Activated naive CD8-positive, alpha-beta T cell treated with anti-CD3 and anti-CD28 coated beads for 36 hours (primary cell): Measurements from ENCODE around the gene NFAT5. TPM values are rescaled to one million over a fixed set of nuclear protein-coding genes. Genes with fewer than 3 reads are reported as not detected.
"Not testable (repeated sequence)": the region's sequence is repeated elsewhere in the genome, so short reads cannot be mapped to it uniquely, and the experiment has no call there.

Experiments
- DNase-seq: peaks from one replicate; pipeline ENCODE4 v3.0.0; 2021
- H3K27ac Mint-ChIP-seq: one replicate; pipeline ENCODE4 v1.8.0; 2022; ENCODE audit warnings: mild to moderate bottlenecking, moderate library complexity, mixed read lengths
- H3K27me3 Mint-ChIP-seq: one replicate; pipeline ENCODE4 v1.8.0; 2022; ENCODE audit warnings: mild to moderate bottlenecking, mixed read lengths
- H3K36me3 Mint-ChIP-seq: one replicate; pipeline ENCODE4 v1.8.0; 2021; ENCODE audit warnings: mild to moderate bottlenecking, mixed read lengths
- H3K4me1 Mint-ChIP-seq: one replicate; pipeline ENCODE4 v1.8.0; 2021; ENCODE audit warnings: mixed read lengths
- H3K4me3 Mint-ChIP-seq: one replicate; pipeline ENCODE4 v1.8.0; 2022; ENCODE audit warnings: mild to moderate bottlenecking, moderate library complexity, mixed read lengths
- H3K9me3 Mint-ChIP-seq: one replicate; pipeline ENCODE4 v1.8.0; 2022; ENCODE audit warnings: mixed read lengths
- total RNA-seq, 2 experiments: library from RNA; stranded (reverse); gene quantifications; one replicate each; pipeline ENCODE4 v1.2.3, GENCODE V29; 2021

Gene NFAT5
- total RNA-seq, 2 experiments from 2014 or later = 26.1 to 26.3 TPM

GRCh38 chr16:69712914-69713581, 147.3 kb downstream of the NFAT5 start:
- no peaks in the 10 kb centered on the region for H3K36me3 Mint-ChIP-seq

GRCh38 chr16:69717066-69717465, 151.3 kb downstream of the NFAT5 start:
- no peaks in the 10 kb centered on the region for H3K9me3 Mint-ChIP-seq
- no peaks in the 10 kb centered on the region for H3K27me3 Mint-ChIP-seq
- H3K36me3 Mint-ChIP-seq = no peaks in the 10 kb centered on the region
- no peak overlapping the region for H3K27ac Mint-ChIP-seq
- H3K4me1 Mint-ChIP-seq = no peaks in the 10 kb centered on the region
- no peak for DNase-seq
- no peak overlapping the region for H3K4me3 Mint-ChIP-seq

More at GRCh38 chr16:69712914-69713581, 147.3 kb downstream of the NFAT5 start:
- Mint-ChIP-seq H3K4me1 (peaks cover 5% of the 10 kb centered on the region), H3K27me3 (no peaks in the 10 kb centered on the region), H3K4me3 (no peak overlapping the region), H3K27ac (no peak overlapping the region), H3K9me3 (no peaks in the 10 kb centered on the region)
- no peak for DNase-seq

- H3K36me3 Mint-ChIP-seq = no peaks in the 10 kb centered on the region
- H3K4me3 Mint-ChIP-seq = no peak overlapping the region
- H3K27ac Mint-ChIP-seq = no peak overlapping the region
- peaks cover 3% of the 10 kb centered on the region for H3K4me1 Mint-ChIP-seq
- no peak for DNase-seq
- no peaks in the 10 kb centered on the region for H3K9me3 Mint-ChIP-seq
- no peaks in the 10 kb centered on the region for H3K27me3 Mint-ChIP-seq
Measured at GRCh38 chr16:69718111-69718764, 152.5 kb downstream of the NFAT5 start.

- Mint-ChIP-seq H3K36me3 (no peaks in the 10 kb centered on the region), H3K27me3 (no peaks in the 10 kb centered on the region), H3K27ac (no peak overlapping the region), H3K4me1 (peaks cover 6% of the 10 kb centered on the region), H3K9me3 (no peaks in the 10 kb centered on the region), H3K4me3 (no peak overlapping the region)
- DNase-seq = no peak
Measured at GRCh38 chr16:69720822-69721430, 155.2 kb downstream of the NFAT5 start.

GRCh38 chr16:69721441-69721957, 155.7 kb downstream of the NFAT5 start:
- H3K4me3 Mint-ChIP-seq = no peak overlapping the region
- no peaks in the 10 kb centered on the region for H3K27me3 Mint-ChIP-seq
- H3K9me3 Mint-ChIP-seq = no peaks in the 10 kb centered on the region
- no peak for DNase-seq
- H3K4me1 Mint-ChIP-seq = peaks cover 11% of the 10 kb centered on the region
- no peak overlapping the region for H3K27ac Mint-ChIP-seq
- H3K36me3 Mint-ChIP-seq = no peaks in the 10 kb centered on the region

GRCh38 chr16:69724414-69724873, 158.7 kb downstream of the NFAT5 start:
- DNase-seq = no peak
- Mint-ChIP-seq H3K4me3 (no peak overlapping the region), H3K27me3 (no peaks in the 10 kb centered on the region), H3K27ac (no peak overlapping the region), H3K4me1 (peaks cover 25% of the 10 kb centered on the region), H3K36me3 (peaks cover 3% of the 10 kb centered on the region), H3K9me3 (no peaks in the 10 kb centered on the region)

GRCh38 chr16:69724981-69725479, 159.3 kb downstream of the NFAT5 start:
- Mint-ChIP-seq H3K4me1 (peaks cover 25% of the 10 kb centered on the region), H3K4me3 (no peak overlapping the region), H3K9me3 (no peaks in the 10 kb centered on the region), H3K27ac (no peak overlapping the region), H3K27me3 (no peaks in the 10 kb centered on the region), H3K36me3 (peaks cover 3% of the 10 kb centered on the region)
- no peak for DNase-seq

GRCh38 chr16:69725480-69726312, 159.9 kb downstream of the NFAT5 start:
- Mint-ChIP-seq H3K9me3 (no peaks in the 10 kb centered on the region), H3K27ac (peak overlapping the region; percentile 95), H3K36me3 (peaks cover 3% of the 10 kb centered on the region), H3K4me3 (peak overlapping the region; percentile 92), H3K4me1 (peaks cover 25% of the 10 kb centered on the region), H3K27me3 (no peaks in the 10 kb centered on the region)
- DNase-seq = no peak

GRCh38 chr16:69726313-69727060, 160.7 kb downstream of the NFAT5 start, which contains the start of gene NQO1:
Gene NQO1, minus strand, starts transcription at chr16:69726560. Its CDS starts 121 bp downstream, at chr16:69726439.
- Mint-ChIP-seq H3K4me3 (peak within 1 kb of the TSS; percentile 92), H3K27me3 (no peaks in the 10 kb centered on the region), H3K36me3 (peaks cover 3% of the 10 kb centered on the region), H3K27ac (peak within 1 kb of the TSS; percentile 95), H3K9me3 (no peaks in the 10 kb centered on the region), H3K4me1 (peaks cover 25% of the 10 kb centered on the region)
- DNase-seq = peak; percentile 94

GRCh38 chr16:69727916-69728270, 162.1 kb downstream of the NFAT5 start:
- DNase-seq = no peak
- Mint-ChIP-seq H3K4me3 (no peak overlapping the region), H3K9me3 (no peaks in the 10 kb centered on the region), H3K27ac (no peak overlapping the region), H3K4me1 (peaks cover 25% of the 10 kb centered on the region), H3K36me3 (peaks cover 3% of the 10 kb centered on the region), H3K27me3 (no peaks in the 10 kb centered on the region)

- H3K36me3 Mint-ChIP-seq, DNase-seq, H3K27ac Mint-ChIP-seq, H3K27me3 Mint-ChIP-seq, H3K9me3 Mint-ChIP-seq, H3K4me3 Mint-ChIP-seq: not testable (repeated sequence)
- H3K4me1 Mint-ChIP-seq = peaks cover 21% of the 10 kb centered on the region
Measured at GRCh38 chr16:69729030-69729429, 163.3 kb downstream of the NFAT5 start.

GRCh38 chr16:69731280-69731679, 165.5 kb downstream of the NFAT5 start:
- not testable (repeated sequence) for H3K27me3 Mint-ChIP-seq, DNase-seq, H3K36me3 Mint-ChIP-seq, H3K4me3 Mint-ChIP-seq, H3K9me3 Mint-ChIP-seq, H3K27ac Mint-ChIP-seq
- peaks cover 16% of the 10 kb centered on the region for H3K4me1 Mint-ChIP-seq

- no peak overlapping the region for H3K4me3 Mint-ChIP-seq
- H3K9me3 Mint-ChIP-seq = no peaks in the 10 kb centered on the region
- no peaks in the 10 kb centered on the region for H3K27me3 Mint-ChIP-seq
- peaks cover 8% of the 10 kb centered on the region for H3K4me1 Mint-ChIP-seq
- no peak for DNase-seq
- no peaks in the 10 kb centered on the region for H3K36me3 Mint-ChIP-seq
- no peak overlapping the region for H3K27ac Mint-ChIP-seq
Measured at GRCh38 chr16:69732101-69732500, 166.3 kb downstream of the NFAT5 start.

- peaks cover 44% of the 10 kb centered on the region for H3K36me3 Mint-ChIP-seq
Measured at GRCh38 chr16:69741519-69741918, 175.8 kb downstream of the NFAT5 start.

More at GRCh38 chr16:69741519-69741918, 175.8 kb downstream of the NFAT5 start:
- H3K4me1 Mint-ChIP-seq = peaks cover 2% of the 10 kb centered on the region
- H3K27me3 Mint-ChIP-seq = no peaks in the 10 kb centered on the region
- H3K9me3 Mint-ChIP-seq = no peaks in the 10 kb centered on the region
- H3K4me3 Mint-ChIP-seq = no peak overlapping the region
- H3K27ac Mint-ChIP-seq = no peak overlapping the region
- DNase-seq = no peak
